Colonic mucosa (tissue), 4 donors: ENCODE measurements around the gene TTF1. TPM values are rescaled to one million over a fixed set of nuclear protein-coding genes. Genes with fewer than 3 reads are reported as not detected.
"Not testable (repeated sequence)": the region's sequence is repeated elsewhere in the genome, so short reads cannot be mapped to it uniquely, and the experiment has no call there.

Experiments
- DNase-seq: peaks from one replicate; pipeline ENCODE4 v3.0.0-alpha.2; 2020
- H3K27ac ChIP-seq: fragments of 200-600 bp; one replicate; pipeline ENCODE4 v1.8.0; 2021
- H3K27me3 ChIP-seq: fragments of 200-600 bp; one replicate; pipeline ENCODE4 v1.8.0; 2021
- H3K36me3 ChIP-seq: fragments of 200-600 bp; one replicate; pipeline ENCODE4 v1.8.0; 2021
- H3K4me1 ChIP-seq: fragments of 200-600 bp; one replicate; pipeline ENCODE4 v1.8.0; 2021; ENCODE audit warnings: mild to moderate bottlenecking
- H3K4me3 ChIP-seq: fragments of 200-600 bp; one replicate; pipeline ENCODE4 v1.8.0; 2021
- H3K9ac ChIP-seq, 2 donors: one replicate each; pipeline ENCODE4 v1.7.0; 2013; ENCODE audit warnings: control low read depth in 2 of 2, low read depth in 2 of 2, low read length in 2 of 2
- H3K9me3 ChIP-seq: fragments of 200-600 bp; one replicate; pipeline ENCODE4 v1.8.0; 2021
- CTCF ChIP-seq: fragments of 200-600 bp; IDR thresholded peaks from one replicate; pipeline ENCODE4 v1.8.0; 2022; ENCODE audit warnings: antibody characterized with exemption, mild to moderate bottlenecking
- intact Hi-C: fragments of 100-400 bp; cut with DNase I; formaldehyde crosslinking; loops from one replicate; pipeline ENCODE4 v1.14.1; 2022
- total RNA-seq, 2 donors: library from RNA; stranded (reverse); fragmentation: NEBNext Ultra II Directional in 1 of 2; extraction: Animal tissue kit (Norgen Biotek cat#: 25700) in 1 of 2; gene quantifications; one replicate each; pipeline ENCODE4 v1.2.1, GENCODE V29; 2021
- donor health status: healthy.
- donor health status: DM: no; HTN: no; CAD: no.
- donor health status: DM: no; HTN: no; CAD: no.

TTF1 gene
- total RNA-seq, 2 donors from 2014 or later: 11.1 to 11.2 TPM

DNA sequence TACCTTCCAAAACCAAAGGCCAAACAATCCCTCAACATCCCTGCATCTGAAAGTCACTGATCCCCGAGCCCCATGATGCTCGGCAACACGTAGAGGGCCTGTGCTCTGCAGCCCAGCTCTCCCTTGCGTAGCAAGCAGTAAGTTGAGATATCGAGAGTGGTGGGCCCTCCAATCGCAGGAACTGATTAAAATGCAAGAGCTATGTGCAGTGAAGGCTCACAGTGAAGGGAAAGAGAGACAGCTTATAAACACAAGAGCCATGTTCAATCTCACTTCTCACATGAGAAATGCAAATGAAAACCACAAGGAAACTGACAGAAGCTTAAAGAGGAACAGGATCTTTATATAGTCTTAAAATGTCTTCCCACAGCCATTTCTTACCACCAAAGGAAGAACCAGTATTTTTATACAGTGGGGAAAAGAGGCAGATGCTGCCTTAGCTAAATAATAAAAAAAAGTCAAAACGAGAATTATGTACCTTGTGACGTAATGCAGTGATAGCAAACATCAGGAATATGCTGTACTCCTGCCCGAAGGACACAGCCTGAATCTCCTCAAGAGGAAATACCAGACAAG is 24.6 kb downstream of the TTF1 start:
- H3K27ac ChIP-seq: peak overlapping the region; percentile 27
- DNase-seq: no peak
- H3K9ac ChIP-seq: peak overlapping the region; percentile 19 to 29
- no peak for TF ChIP-seq CTCF
- no peaks in the 10 kb centered on the region for H3K9me3 ChIP-seq
- no peaks in the 10 kb centered on the region for H3K27me3 ChIP-seq
- H3K36me3 ChIP-seq: no peaks in the 10 kb centered on the region
- H3K4me3 ChIP-seq: no peak overlapping the region
- intact Hi-C loops: loop anchor here (10.0 kb wide), 1 partner anchor 107 kb away; no protein-coding TSS in a partner anchor
- no peaks in the 10 kb centered on the region for H3K4me1 ChIP-seq

GRCh38 chr9:132378416-132378815 is 28.2 kb downstream of the TTF1 start:
- intact Hi-C loops, H3K36me3 ChIP-seq, H3K4me1 ChIP-seq, H3K27me3 ChIP-seq, H3K4me3 ChIP-seq, H3K9me3 ChIP-seq, H3K9ac ChIP-seq, DNase-seq, H3K27ac ChIP-seq: not testable (repeated sequence)

DNA sequence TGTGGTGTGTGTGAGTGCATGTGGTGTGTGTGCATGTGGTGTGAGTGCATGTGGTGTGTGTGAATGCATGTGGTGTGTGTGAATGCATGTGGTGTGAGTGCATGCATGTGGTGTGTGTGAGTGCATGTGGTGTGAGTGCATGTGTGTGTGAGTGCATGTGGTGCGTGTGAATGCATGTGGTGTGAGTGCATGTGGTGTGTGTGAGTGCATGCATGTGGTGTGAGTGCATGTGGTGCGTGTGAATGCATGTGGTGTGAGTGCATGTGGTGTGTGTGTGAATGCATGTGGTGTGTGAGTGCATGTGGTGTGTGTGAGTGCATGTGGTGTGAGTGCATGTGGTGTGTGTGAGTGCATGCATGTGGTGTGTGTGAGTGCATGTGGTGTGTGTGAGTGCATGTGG is 28.9 kb downstream of the TTF1 start:
- intact Hi-C loops, H3K9me3 ChIP-seq, H3K9ac ChIP-seq, H3K27me3 ChIP-seq, H3K4me3 ChIP-seq, H3K36me3 ChIP-seq, H3K27ac ChIP-seq, H3K4me1 ChIP-seq, DNase-seq: not testable (repeated sequence)

- no peaks in the 10 kb centered on the region for H3K36me3 ChIP-seq
- no peak overlapping the region for H3K27ac ChIP-seq
- peak; percentile 37 for DNase-seq
- no peaks in the 10 kb centered on the region for H3K27me3 ChIP-seq
- H3K9ac ChIP-seq: no peak overlapping the region
- intact Hi-C loops: no loop called here
- TF ChIP-seq CTCF: no peak
- no peaks in the 10 kb centered on the region for H3K4me1 ChIP-seq
- no peaks in the 10 kb centered on the region for H3K9me3 ChIP-seq
- H3K4me3 ChIP-seq: no peak overlapping the region
Observed at GRCh38 chr9:132372177-132373095, 34.2 kb downstream of the TTF1 start.

GRCh38 chr9:132370592-132370991 is 36.0 kb downstream of the TTF1 start:
- TF ChIP-seq CTCF: no peak
- H3K27ac ChIP-seq: no peak overlapping the region
- H3K36me3 ChIP-seq: no peaks in the 10 kb centered on the region
- no peak overlapping the region for H3K4me3 ChIP-seq
- H3K9ac ChIP-seq: no peak overlapping the region
- no peak for DNase-seq
- H3K9me3 ChIP-seq: no peaks in the 10 kb centered on the region
- intact Hi-C loops: no loop called here
- no peaks in the 10 kb centered on the region for H3K27me3 ChIP-seq
- no peaks in the 10 kb centered on the region for H3K4me1 ChIP-seq

DNA sequence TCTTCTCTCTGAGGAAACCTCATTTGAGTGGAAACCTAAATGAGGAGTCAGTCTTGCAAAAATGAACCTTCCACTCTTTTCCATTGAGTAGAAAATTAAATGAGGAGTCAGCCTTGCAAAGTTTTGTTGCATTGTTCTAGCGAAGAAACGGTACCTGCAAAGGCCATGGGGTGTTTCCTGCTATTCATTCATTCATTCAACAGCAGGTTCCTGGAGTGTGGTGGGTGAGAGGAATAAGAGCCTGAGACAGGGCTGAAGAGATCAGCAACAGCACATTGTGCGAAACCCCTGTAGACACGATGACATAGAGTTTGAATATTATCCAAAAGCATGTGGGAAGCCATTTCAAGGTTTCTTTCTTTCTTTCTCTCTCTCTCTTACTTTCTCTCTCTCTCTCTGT is 37.2 kb downstream of the TTF1 start:
- H3K9ac ChIP-seq: no peak overlapping the region
- no peaks in the 10 kb centered on the region for H3K36me3 ChIP-seq
- no peak for TF ChIP-seq CTCF
- H3K4me1 ChIP-seq: no peaks in the 10 kb centered on the region
- intact Hi-C loops: no loop called here
- no peak overlapping the region for H3K4me3 ChIP-seq
- no peaks in the 10 kb centered on the region for H3K9me3 ChIP-seq
- no peak overlapping the region for H3K27ac ChIP-seq
- no peak for DNase-seq
- H3K27me3 ChIP-seq: no peaks in the 10 kb centered on the region
